HCT116 (cell line): ENCODE data around the gene MPP7. TPM values are rescaled to one million over a fixed set of nuclear protein-coding genes. Genes with fewer than 3 reads are reported as not detected.

ENCODE experiments used
- ATAC-seq: fragments of 200-7000 bp; cut with Tn5 transposase; 2 replicates; pipeline ENCODE4 v1.9.1; 2020; ENCODE audit warnings: mild to moderate bottlenecking, moderate library complexity
- BruUV-seq: library from RNA; stranded (reverse); fragments of 400-500 nt; replicated peaks from 2 replicates; lab custom pipeline; 2021; lab: Mats Ljungman, UMichigan
- CTCF ChIA-PET: fragments of 300-600 bp; sonication (Branson Sonifier 250); formaldehyde crosslinking; loops from one replicate; lab custom pipeline; 2021; ENCODE audit warnings: antibody characterized with exemption; lab: Charles Lee
- POLR2A ChIA-PET: fragments of 300-600, 350-600 bp; sonication (Branson Sonifier 250); formaldehyde crosslinking; loops from one replicate; lab custom pipeline; 2021; ENCODE audit warnings: antibody characterized with exemption; lab: Charles Lee
- RAD21 ChIA-PET, 2 experiments: fragments of 300-600 bp; sonication (Branson Sonifier 250); formaldehyde crosslinking; loops; one replicate each; lab custom pipeline; 2023; ENCODE audit warnings: low total read pairs in 2 of 2; ENCODE audit not compliant: uncharacterized antibody in 2 of 2, unreplicated experiment in 2 of 2, low non-redundant PET in 1 of 2; lab: Charles Lee
- DNase-seq: peaks from one replicate; pipeline ENCODE4 v3.0.0-alpha.2; 2010; ENCODE audit warnings: low read depth, low spot score
- H2AFZ ChIP-seq: fragments of 200-600 bp; shearing (Covaris generic), sonication (generic); 2 replicates; pipeline ENCODE4 v1.6.1; 2017; ENCODE audit warnings: low read depth, mixed run types, mixed read lengths, antibody characterized with exemption, low read length; ENCODE audit not compliant: poor library complexity, severe bottlenecking
- H3K27ac ChIP-seq: 2 replicates; pipeline ENCODE4 v1.5.1; 2012; ENCODE audit warnings: low read depth, low read length
- H3K27me3 ChIP-seq: fragments of 200-600 bp; sonication (generic); 2 replicates; pipeline ENCODE4 v1.6.1; 2016; ENCODE audit warnings: mixed run types, low read length, mixed read lengths; ENCODE audit not compliant: insufficient read depth
- H3K36me3 ChIP-seq, 2 experiments: fragments of 200-500 bp in 1 of 2; fragments of 200-600 bp in 1 of 2; sonication (Bioruptor generic) in 1 of 2; sonication (generic) in 1 of 2; 2 replicates each; pipeline versions ENCODE4 v1.5.1 to v1.6.1; 2014 to 2016; ENCODE audit warnings: low read length in 2 of 2, inconsistent platforms in 1 of 2, mixed read lengths in 1 of 2, mixed run types in 1 of 2; ENCODE audit not compliant: insufficient read depth in 2 of 2, control insufficient read depth in 1 of 2
- H3K4me1 ChIP-seq, 2 experiments: fragments of 200-600 bp in 1 of 2; sonication (generic) in 1 of 2; 2 replicates each; pipeline versions ENCODE4 v1.5.1 to v1.6.1; 2012 to 2017; ENCODE audit warnings: low read length in 2 of 2, inconsistent platforms in 1 of 2, mild to moderate bottlenecking in 1 of 2, mixed read lengths in 1 of 2, mixed run types in 1 of 2, moderate library complexity in 1 of 2; ENCODE audit not compliant: insufficient read depth in 2 of 2, control insufficient read depth in 1 of 2
- H3K4me2 ChIP-seq: fragments of 200-600 bp; sonication (generic); 2 replicates; pipeline ENCODE4 v1.6.1; 2017; ENCODE audit warnings: mixed run types, low read length, mixed read lengths
- H3K4me3 ChIP-seq, 2 experiments: fragments of 200-600 bp in 1 of 2; sonication (generic) in 1 of 2; replicated peaks in 1 of 2; 2 replicates each; pipeline ENCODE4 v1.5.1; 2011 to 2016; ENCODE audit warnings: low read length in 2 of 2, control low read depth in 1 of 2, low read depth in 1 of 2, mild to moderate bottlenecking in 1 of 2, mixed read lengths in 1 of 2, mixed run types in 1 of 2
- H3K79me2 ChIP-seq: fragments of 200-600 bp; sonication (generic); 2 replicates; pipeline ENCODE4 v1.6.1; 2017; ENCODE audit warnings: mild to moderate bottlenecking, mixed run types, low read length, moderate library complexity, mixed read lengths; ENCODE audit not compliant: insufficient read depth
- H3K9ac ChIP-seq: fragments of 200-600 bp; sonication (generic); 2 replicates; pipeline ENCODE4 v1.6.1; 2016; ENCODE audit warnings: low read length, mixed read lengths
- H3K9me2 ChIP-seq: fragments of 200-600 bp; sonication (generic), shearing (Covaris generic); 2 replicates; pipeline ENCODE4 v1.6.1; 2017; ENCODE audit warnings: mixed run types, mild to moderate bottlenecking, moderate library complexity; ENCODE audit not compliant: insufficient read depth
- H3K9me3 ChIP-seq, 2 experiments: fragments of 200-500 bp in 1 of 2; fragments of 200-600 bp in 1 of 2; sonication (Bioruptor generic) in 1 of 2; sonication (generic) in 1 of 2; 2 replicates each; pipeline ENCODE4 v1.6.1; 2014 to 2017; ENCODE audit warnings: low read length in 2 of 2, mixed read lengths in 2 of 2, inconsistent platforms in 1 of 2, low read depth in 1 of 2, mild to moderate bottlenecking in 1 of 2, mixed run types in 1 of 2, moderate library complexity in 1 of 2; ENCODE audit not compliant: control insufficient read depth in 1 of 2, insufficient read depth in 1 of 2
- H4K20me1 ChIP-seq: fragments of 200-600 bp; sonication (generic), shearing (Covaris generic); 2 replicates; pipeline ENCODE4 v1.6.1; 2017; ENCODE audit warnings: mixed run types, mild to moderate bottlenecking, moderate library complexity; ENCODE audit not compliant: insufficient read depth
- ATF3 ChIP-seq: IDR thresholded peaks from 2 replicates; pipeline ENCODE4 v1.6.1; 2012
- CBX3 ChIP-seq: IDR thresholded peaks from 2 replicates; pipeline ENCODE4 v1.6.1; 2012; ENCODE audit warnings: low read depth
- CEBPB ChIP-seq: IDR thresholded peaks from 2 replicates; pipeline ENCODE4 v1.6.1; 2012; ENCODE audit warnings: low read depth
- EGR1 ChIP-seq: IDR thresholded peaks from 2 replicates; pipeline ENCODE4 v1.6.1; 2012; ENCODE audit warnings: low read depth
- EZH2 ChIP-seq: fragments of 200-600 bp; sonication (generic); IDR thresholded peaks from 2 replicates; pipeline ENCODE4 v1.6.1; 2017; ENCODE audit warnings: antibody characterized with exemption, mixed run types
- EZH2phosphoT487 ChIP-seq: fragments of 200-600 bp; IDR thresholded peaks from 2 replicates; pipeline ENCODE4 v1.6.1; 2018; ENCODE audit warnings: antibody characterized with exemption, borderline replicate concordance
- FOSL1 ChIP-seq: IDR thresholded peaks from 2 replicates; pipeline ENCODE4 v1.6.1; 2012; ENCODE audit warnings: low read depth
- JUND ChIP-seq: IDR thresholded peaks from 2 replicates; pipeline ENCODE4 v1.6.1; 2012
- POLR2A ChIP-seq: IDR thresholded peaks from 2 replicates; pipeline ENCODE4 v1.7.0; 2011; ENCODE audit warnings: borderline replicate concordance; ENCODE audit not compliant: insufficient read depth, insufficient read length; ENCODE audit errors: extremely low read depth
- POLR2AphosphoS5 ChIP-seq: IDR thresholded peaks from 2 replicates; pipeline ENCODE4 v1.6.1; 2011; ENCODE audit warnings: mild to moderate bottlenecking, low read depth, low read length, moderate library complexity
- RAD21 ChIP-seq: IDR thresholded peaks from 2 replicates; pipeline ENCODE4 v1.6.1; 2012; ENCODE audit warnings: low read depth, mild to moderate bottlenecking
- SIN3A ChIP-seq: IDR thresholded peaks from 2 replicates; pipeline ENCODE4 v1.6.1; 2012; ENCODE audit warnings: low read depth
- SP1 ChIP-seq: IDR thresholded peaks from 2 replicates; pipeline ENCODE4 v1.6.1; 2012; ENCODE audit warnings: low read depth
- SRF ChIP-seq: IDR thresholded peaks from 2 replicates; pipeline ENCODE4 v1.6.1; 2012; ENCODE audit warnings: low read depth
- TCF7L2 ChIP-seq: IDR thresholded peaks from 2 replicates; pipeline ENCODE4 v1.7.0; 2011; ENCODE audit warnings: borderline replicate concordance, inconsistent platforms; ENCODE audit not compliant: insufficient read depth, insufficient read length; ENCODE audit errors: extremely low read depth
- ZFX ChIP-seq: fragments of 450-650 bp; IDR thresholded peaks from 2 replicates; pipeline ENCODE4 v1.6.1; 2017
- intact Hi-C: fragments of 100-400 bp; cut with micrococcal nuclease; formaldehyde crosslinking; loops from 2 replicates; pipeline ENCODE4 v1.10.0; 2022
- total RNA-seq: library from RNA; stranded (reverse); gene quantifications from one replicate; pipeline ENCODE4 v1.2.1, GENCODE V29; 2021; ENCODE audit not compliant: unreplicated experiment
- TF ChIP-seq, protein P1 (sequence below): IDR thresholded peaks from 2 replicates; pipeline ENCODE4 v1.6.1; 2012; ENCODE audit warnings: low read depth
- TF ChIP-seq, protein P2 (sequence below): IDR thresholded peaks from 2 replicates; pipeline ENCODE4 v1.6.1; 2011; ENCODE audit warnings: mild to moderate bottlenecking, low read length, moderate library complexity; ENCODE audit not compliant: insufficient replicate concordance; ENCODE audit errors: extremely low read depth
- TF ChIP-seq, protein P3 (sequence below), 3 experiments: fragments of 200-600 bp in 1 of 3; sonication (generic) in 1 of 3; IDR thresholded peaks in 2 of 3; conservative IDR thresholded peaks in 1 of 3; 2 replicates each; pipeline ENCODE4 v1.5.1; 2012 to 2017; ENCODE audit warnings: low read depth in 2 of 3, low read length in 2 of 3, antibody characterized with exemption in 1 of 3, borderline replicate concordance in 1 of 3, control low read depth in 1 of 3, mild to moderate bottlenecking in 1 of 3, mixed read lengths in 1 of 3, mixed run types in 1 of 3, moderate library complexity in 1 of 3; ENCODE audit not compliant: insufficient read depth in 1 of 3
- TF ChIP-seq, protein P4 (sequence below): IDR thresholded peaks from 2 replicates; pipeline ENCODE4 v1.6.1; 2012

Gene MPP7
- total RNA-seq, 1 experiment from 2014 or later: 64.5 TPM

- no peak overlapping the region for H3K9ac ChIP-seq
- ChIA-PET POLR2A (no interaction called here), CTCF (no interaction called here), RAD21 (no interaction called here)
- ATAC-seq (no peak), DNase-seq (no peak)
- H2AFZ ChIP-seq: no peak overlapping the region
- no peak overlapping the region for H3K4me2 ChIP-seq
- H3K36me3 ChIP-seq: no peaks in the 10 kb centered on the region
- BruUV-seq: no TSS peak
- peaks cover 19% of the 10 kb centered on the region in 2 experiments; a peak in 2 of 4 replicates for H3K4me1 ChIP-seq
- TF ChIP-seq, protein P1, sequence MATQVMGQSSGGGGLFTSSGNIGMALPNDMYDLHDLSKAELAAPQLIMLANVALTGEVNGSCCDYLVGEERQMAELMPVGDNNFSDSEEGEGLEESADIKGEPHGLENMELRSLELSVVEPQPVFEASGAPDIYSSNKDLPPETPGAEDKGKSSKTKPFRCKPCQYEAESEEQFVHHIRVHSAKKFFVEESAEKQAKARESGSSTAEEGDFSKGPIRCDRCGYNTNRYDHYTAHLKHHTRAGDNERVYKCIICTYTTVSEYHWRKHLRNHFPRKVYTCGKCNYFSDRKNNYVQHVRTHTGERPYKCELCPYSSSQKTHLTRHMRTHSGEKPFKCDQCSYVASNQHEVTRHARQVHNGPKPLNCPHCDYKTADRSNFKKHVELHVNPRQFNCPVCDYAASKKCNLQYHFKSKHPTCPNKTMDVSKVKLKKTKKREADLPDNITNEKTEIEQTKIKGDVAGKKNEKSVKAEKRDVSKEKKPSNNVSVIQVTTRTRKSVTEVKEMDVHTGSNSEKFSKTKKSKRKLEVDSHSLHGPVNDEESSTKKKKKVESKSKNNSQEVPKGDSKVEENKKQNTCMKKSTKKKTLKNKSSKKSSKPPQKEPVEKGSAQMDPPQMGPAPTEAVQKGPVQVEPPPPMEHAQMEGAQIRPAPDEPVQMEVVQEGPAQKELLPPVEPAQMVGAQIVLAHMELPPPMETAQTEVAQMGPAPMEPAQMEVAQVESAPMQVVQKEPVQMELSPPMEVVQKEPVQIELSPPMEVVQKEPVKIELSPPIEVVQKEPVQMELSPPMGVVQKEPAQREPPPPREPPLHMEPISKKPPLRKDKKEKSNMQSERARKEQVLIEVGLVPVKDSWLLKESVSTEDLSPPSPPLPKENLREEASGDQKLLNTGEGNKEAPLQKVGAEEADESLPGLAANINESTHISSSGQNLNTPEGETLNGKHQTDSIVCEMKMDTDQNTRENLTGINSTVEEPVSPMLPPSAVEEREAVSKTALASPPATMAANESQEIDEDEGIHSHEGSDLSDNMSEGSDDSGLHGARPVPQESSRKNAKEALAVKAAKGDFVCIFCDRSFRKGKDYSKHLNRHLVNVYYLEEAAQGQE: no peak
- TF ChIP-seq SIN3A (no peak), EZH2 (no peak), TCF7L2 (no peak), ATF3 (no peak), CBX3 (no peak), RAD21 (no peak), FOSL1 (no peak), CEBPB (no peak), JUND (no peak), EGR1 (no peak), SP1 (no peak), POLR2AphosphoS5 (no peak), EZH2phosphoT487 (no peak), SRF (no peak), ZFX (no peak), POLR2A (no peak)
- TF ChIP-seq, protein P2, sequence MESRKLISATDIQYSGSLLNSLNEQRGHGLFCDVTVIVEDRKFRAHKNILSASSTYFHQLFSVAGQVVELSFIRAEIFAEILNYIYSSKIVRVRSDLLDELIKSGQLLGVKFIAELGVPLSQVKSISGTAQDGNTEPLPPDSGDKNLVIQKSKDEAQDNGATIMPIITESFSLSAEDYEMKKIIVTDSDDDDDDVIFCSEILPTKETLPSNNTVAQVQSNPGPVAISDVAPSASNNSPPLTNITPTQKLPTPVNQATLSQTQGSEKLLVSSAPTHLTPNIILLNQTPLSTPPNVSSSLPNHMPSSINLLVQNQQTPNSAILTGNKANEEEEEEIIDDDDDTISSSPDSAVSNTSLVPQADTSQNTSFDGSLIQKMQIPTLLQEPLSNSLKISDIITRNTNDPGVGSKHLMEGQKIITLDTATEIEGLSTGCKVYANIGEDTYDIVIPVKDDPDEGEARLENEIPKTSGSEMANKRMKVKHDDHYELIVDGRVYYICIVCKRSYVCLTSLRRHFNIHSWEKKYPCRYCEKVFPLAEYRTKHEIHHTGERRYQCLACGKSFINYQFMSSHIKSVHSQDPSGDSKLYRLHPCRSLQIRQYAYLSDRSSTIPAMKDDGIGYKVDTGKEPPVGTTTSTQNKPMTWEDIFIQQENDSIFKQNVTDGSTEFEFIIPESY: no peak
- TF ChIP-seq, protein P3, sequence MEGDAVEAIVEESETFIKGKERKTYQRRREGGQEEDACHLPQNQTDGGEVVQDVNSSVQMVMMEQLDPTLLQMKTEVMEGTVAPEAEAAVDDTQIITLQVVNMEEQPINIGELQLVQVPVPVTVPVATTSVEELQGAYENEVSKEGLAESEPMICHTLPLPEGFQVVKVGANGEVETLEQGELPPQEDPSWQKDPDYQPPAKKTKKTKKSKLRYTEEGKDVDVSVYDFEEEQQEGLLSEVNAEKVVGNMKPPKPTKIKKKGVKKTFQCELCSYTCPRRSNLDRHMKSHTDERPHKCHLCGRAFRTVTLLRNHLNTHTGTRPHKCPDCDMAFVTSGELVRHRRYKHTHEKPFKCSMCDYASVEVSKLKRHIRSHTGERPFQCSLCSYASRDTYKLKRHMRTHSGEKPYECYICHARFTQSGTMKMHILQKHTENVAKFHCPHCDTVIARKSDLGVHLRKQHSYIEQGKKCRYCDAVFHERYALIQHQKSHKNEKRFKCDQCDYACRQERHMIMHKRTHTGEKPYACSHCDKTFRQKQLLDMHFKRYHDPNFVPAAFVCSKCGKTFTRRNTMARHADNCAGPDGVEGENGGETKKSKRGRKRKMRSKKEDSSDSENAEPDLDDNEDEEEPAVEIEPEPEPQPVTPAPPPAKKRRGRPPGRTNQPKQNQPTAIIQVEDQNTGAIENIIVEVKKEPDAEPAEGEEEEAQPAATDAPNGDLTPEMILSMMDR (IDR thresholded peaks at IDR 0.05 in 2 of 3, conservative IDR thresholded peaks at IDR 0.05 in 1 of 3; ENCODE audit: borderline replicate concordance in 1 of 3, insufficient read depth in 1 of 3, low read depth in 2 of 3, low read length in 2 of 3): no peak
- TF ChIP-seq, protein P4, sequence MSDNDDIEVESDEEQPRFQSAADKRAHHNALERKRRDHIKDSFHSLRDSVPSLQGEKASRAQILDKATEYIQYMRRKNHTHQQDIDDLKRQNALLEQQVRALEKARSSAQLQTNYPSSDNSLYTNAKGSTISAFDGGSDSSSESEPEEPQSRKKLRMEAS: no peak
- intact Hi-C loops: no loop called here
- no peak overlapping the region for H3K27ac ChIP-seq
- H3K4me3 ChIP-seq: no peak overlapping the region
- no peaks in the 10 kb centered on the region for H4K20me1 ChIP-seq
- H3K79me2 ChIP-seq: peaks cover 9% of the 10 kb centered on the region
- no peaks in the 10 kb centered on the region for H3K9me3 ChIP-seq
- no peaks in the 10 kb centered on the region for H3K9me2 ChIP-seq
- no peaks in the 10 kb centered on the region for H3K27me3 ChIP-seq
Observed at GRCh38 chr10:28281726-28282315, 21.0 kb downstream of the MPP7 start.
